A549 treated with AZD9567 at 1 μM for 4 hours (cell line): ENCODE data around the gene CEP135. TPM values are rescaled to one million over a fixed set of nuclear protein-coding genes. Genes with fewer than 3 reads are reported as not detected.

Experiments used
- total RNA-seq: library from RNA; stranded (reverse); fragments of 200-300 nt; extraction: Qiagen RNA extraction; gene quantifications from 5 replicates; pipeline ENCODE4 v1.2.3, GENCODE V29; 2022; ENCODE audit not compliant: insufficient read depth

The CEP135 gene, protein sequence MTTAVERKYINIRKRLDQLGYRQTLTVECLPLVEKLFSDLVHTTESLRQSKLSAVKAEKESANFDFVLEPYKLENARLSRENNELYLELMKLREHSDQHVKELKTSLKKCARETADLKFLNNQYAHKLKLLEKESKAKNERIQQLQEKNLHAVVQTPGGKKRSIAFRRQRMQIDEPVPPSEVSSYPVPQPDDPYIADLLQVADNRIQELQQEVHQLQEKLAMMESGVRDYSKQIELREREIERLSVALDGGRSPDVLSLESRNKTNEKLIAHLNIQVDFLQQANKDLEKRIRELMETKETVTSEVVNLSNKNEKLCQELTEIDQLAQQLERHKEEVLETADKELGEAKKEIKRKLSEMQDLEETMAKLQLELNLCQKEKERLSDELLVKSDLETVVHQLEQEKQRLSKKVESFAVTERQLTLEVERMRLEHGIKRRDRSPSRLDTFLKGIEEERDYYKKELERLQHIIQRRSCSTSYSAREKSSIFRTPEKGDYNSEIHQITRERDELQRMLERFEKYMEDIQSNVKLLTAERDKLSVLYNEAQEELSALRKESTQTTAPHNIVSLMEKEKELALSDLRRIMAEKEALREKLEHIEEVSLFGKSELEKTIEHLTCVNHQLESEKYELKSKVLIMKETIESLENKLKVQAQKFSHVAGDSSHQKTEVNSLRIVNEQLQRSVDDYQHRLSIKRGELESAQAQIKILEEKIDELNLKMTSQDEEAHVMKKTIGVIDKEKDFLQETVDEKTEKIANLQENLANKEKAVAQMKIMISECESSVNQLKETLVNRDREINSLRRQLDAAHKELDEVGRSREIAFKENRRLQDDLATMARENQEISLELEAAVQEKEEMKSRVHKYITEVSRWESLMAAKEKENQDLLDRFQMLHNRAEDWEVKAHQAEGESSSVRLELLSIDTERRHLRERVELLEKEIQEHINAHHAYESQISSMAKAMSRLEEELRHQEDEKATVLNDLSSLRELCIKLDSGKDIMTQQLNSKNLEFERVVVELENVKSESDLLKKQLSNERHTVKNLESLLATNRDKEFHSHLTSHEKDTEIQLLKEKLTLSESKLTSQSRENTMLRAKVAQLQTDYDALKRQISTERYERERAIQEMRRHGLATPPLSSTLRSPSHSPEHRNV
- total RNA-seq, result 3.7 to 4.9 TPM (median 4.8 TPM) in 5 replicates

GRCh38 chr4:55948726-55949481 is at the start of gene CEP135:
CEP135 (plus strand) TSS chr4:55948945; CDS start chr4:55952131, 3,186 bp downstream.

Other genes with a start within 250 kb of the CEP135 start
- gene EXOC1L, start 129.2 kb upstream of the CEP135 start, total RNA-seq, result not detected in 5 replicates
- gene EXOC1, start 95.3 kb upstream of the CEP135 start, total RNA-seq, result 13.9 to 30.4 TPM (median 14.4 TPM) in 5 replicates